Osteoblast (primary cell): ENCODE data around the gene LTBP1. TPM values are rescaled to one million over a fixed set of nuclear protein-coding genes. Genes with fewer than 3 reads are reported as not detected.

Experiments used
- DNase-seq: peaks from one replicate; pipeline ENCODE4 v3.0.0; 2011; ENCODE audit warnings: low spot score, mixed read lengths; ENCODE audit not compliant: insufficient read length; ENCODE audit errors: missing footprints
- H2AFZ ChIP-seq: 2 replicates; pipeline ENCODE4 v1.6.0; 2011; ENCODE audit warnings: mild to moderate bottlenecking, low read length
- H3K27ac ChIP-seq: 2 replicates; pipeline ENCODE4 v1.5.1; 2011; ENCODE audit warnings: mild to moderate bottlenecking, low read depth, low read length, moderate library complexity
- H3K27me3 ChIP-seq: 2 replicates; pipeline ENCODE4 v1.6.0; 2012; ENCODE audit warnings: mild to moderate bottlenecking, control low read depth, inconsistent platforms, low read length, moderate library complexity; ENCODE audit not compliant: insufficient read depth
- H3K36me3 ChIP-seq: 2 replicates; pipeline ENCODE4 v1.5.1; 2011; ENCODE audit warnings: mild to moderate bottlenecking, low read length, control low read depth, moderate library complexity; ENCODE audit not compliant: insufficient read depth
- H3K4me1 ChIP-seq: 2 replicates; pipeline ENCODE4 v1.5.1; 2011; ENCODE audit warnings: mild to moderate bottlenecking, low read length, control low read depth, moderate library complexity; ENCODE audit not compliant: insufficient read depth
- H3K4me2 ChIP-seq: 2 replicates; pipeline ENCODE4 v1.6.0; 2011; ENCODE audit warnings: mild to moderate bottlenecking, low read length; ENCODE audit not compliant: insufficient read depth
- H3K4me3 ChIP-seq: fragments of 200-600 bp; sonication (generic); 3 replicates; pipeline ENCODE4 v1.5.1; 2012; ENCODE audit warnings: mild to moderate bottlenecking, low read length, inconsistent platforms; ENCODE audit not compliant: insufficient read depth
- H3K79me2 ChIP-seq: 2 replicates; pipeline ENCODE4 v1.6.0; 2012; ENCODE audit warnings: mild to moderate bottlenecking, low read length, control low read depth, inconsistent platforms; ENCODE audit not compliant: insufficient read depth
- H3K9me3 ChIP-seq: 2 replicates; pipeline ENCODE4 v1.5.1; 2011; ENCODE audit warnings: low read depth, low read length, control low read depth
- H4K20me1 ChIP-seq: 2 replicates; pipeline ENCODE4 v1.6.0; 2012; ENCODE audit warnings: mild to moderate bottlenecking, low read length, control low read depth; ENCODE audit not compliant: insufficient read depth
- total RNA-seq: library from RNA; depleted of rRNA; stranded (reverse); fragments of >200 nt; gene quantifications from 2 replicates; pipeline ENCODE4 v1.2.3, GENCODE V29; 2012
- TF ChIP-seq, protein P1 (sequence below): IDR thresholded peaks from 2 replicates; pipeline ENCODE4 v1.5.1; 2011; ENCODE audit warnings: mild to moderate bottlenecking, low read depth, low read length, moderate library complexity; ENCODE audit errors: extremely low read depth

Gene LTBP1
- total RNA-seq, 1 donor: 224 TPM

DNA sequence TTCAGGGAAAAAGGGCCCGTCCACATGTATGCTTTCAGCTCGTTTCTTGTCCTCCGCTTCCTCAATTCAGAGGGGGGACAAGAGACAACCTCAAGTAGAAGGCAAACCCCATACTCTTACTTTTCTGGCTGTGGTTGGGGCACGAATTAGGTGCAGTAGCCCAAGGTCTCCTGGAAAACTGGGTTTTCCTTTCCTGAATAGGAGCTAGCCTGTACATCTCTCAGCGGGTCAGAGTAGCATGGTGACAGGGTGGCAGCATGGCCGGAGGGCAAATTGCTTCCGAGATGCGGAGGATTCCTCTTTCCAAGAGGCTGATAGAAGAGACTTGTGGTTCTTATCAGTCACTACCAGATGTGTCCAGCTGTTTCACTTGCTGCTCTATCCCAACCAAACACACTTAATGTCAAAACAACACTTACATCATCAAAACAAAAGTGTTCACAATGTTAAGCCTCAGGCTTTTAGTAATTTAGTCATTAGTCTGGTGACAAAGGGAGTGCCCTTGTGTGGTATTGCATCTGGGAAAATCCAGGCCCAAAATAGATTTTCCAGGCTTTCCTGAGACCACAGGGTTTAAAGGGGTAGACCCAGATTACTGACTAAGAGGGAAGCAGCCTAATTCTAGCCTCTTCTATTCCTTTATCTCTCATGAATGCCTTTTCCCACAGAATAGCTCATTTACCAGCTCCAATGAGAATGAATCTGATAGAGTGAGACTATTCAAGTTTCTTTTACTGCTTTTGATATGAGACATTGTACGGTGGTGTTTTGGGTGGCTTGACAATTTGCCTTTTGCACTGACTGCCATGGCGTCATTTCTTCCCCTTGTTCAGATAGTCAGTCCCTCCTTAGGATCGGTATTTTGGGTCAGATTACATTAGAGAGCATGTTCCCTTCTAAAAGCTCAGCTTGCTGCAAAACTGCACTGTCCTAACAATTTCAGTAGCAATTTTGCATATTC, 162.0 kb downstream of the LTBP1 start:
- H4K20me1 ChIP-seq: no peaks in the 10 kb centered on the region
- H3K36me3 ChIP-seq: no peaks in the 10 kb centered on the region
- DNase-seq: no peak
- TF ChIP-seq, protein P1, sequence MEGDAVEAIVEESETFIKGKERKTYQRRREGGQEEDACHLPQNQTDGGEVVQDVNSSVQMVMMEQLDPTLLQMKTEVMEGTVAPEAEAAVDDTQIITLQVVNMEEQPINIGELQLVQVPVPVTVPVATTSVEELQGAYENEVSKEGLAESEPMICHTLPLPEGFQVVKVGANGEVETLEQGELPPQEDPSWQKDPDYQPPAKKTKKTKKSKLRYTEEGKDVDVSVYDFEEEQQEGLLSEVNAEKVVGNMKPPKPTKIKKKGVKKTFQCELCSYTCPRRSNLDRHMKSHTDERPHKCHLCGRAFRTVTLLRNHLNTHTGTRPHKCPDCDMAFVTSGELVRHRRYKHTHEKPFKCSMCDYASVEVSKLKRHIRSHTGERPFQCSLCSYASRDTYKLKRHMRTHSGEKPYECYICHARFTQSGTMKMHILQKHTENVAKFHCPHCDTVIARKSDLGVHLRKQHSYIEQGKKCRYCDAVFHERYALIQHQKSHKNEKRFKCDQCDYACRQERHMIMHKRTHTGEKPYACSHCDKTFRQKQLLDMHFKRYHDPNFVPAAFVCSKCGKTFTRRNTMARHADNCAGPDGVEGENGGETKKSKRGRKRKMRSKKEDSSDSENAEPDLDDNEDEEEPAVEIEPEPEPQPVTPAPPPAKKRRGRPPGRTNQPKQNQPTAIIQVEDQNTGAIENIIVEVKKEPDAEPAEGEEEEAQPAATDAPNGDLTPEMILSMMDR: no peak
- H3K4me3 ChIP-seq: no peak overlapping the region
- H3K4me1 ChIP-seq: peaks cover 42% of the 10 kb centered on the region
- H3K9me3 ChIP-seq: no peaks in the 10 kb centered on the region
- H3K27ac ChIP-seq: peak overlapping the region; percentile 18
- H3K4me2 ChIP-seq: no peak overlapping the region
- no peaks in the 10 kb centered on the region for H3K27me3 ChIP-seq
- no peaks in the 10 kb centered on the region for H3K79me2 ChIP-seq
- no peak overlapping the region for H2AFZ ChIP-seq

DNA sequence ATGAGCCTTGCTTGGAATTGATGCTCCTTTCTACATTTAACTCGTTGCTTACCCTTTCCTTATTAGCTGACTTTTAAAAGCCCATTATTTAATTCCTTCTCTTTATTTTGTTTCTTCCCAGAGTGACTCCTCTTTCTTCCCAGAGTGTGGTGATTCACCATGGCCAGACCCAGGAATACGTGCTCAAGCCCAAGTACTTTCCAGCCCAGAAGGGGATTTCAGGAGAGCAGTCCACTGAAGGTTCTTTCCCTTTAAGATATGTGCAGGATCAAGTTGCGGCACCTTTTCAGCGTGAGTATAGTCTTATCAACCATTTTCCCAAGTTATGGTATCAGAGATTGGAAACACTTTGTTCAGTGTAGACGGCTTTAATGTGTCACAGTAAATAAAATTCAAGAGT, 163.7 kb downstream of the LTBP1 start:
- H3K27me3 ChIP-seq: no peaks in the 10 kb centered on the region
- no peak for DNase-seq
- peak overlapping the region; percentile 37 for H3K4me2 ChIP-seq
- H3K79me2 ChIP-seq: no peaks in the 10 kb centered on the region
- H4K20me1 ChIP-seq: no peaks in the 10 kb centered on the region
- peaks cover 30% of the 10 kb centered on the region for H3K4me1 ChIP-seq
- H3K27ac ChIP-seq: peak overlapping the region; percentile 51
- H3K9me3 ChIP-seq: no peaks in the 10 kb centered on the region
- TF ChIP-seq, protein P1: no peak
- no peaks in the 10 kb centered on the region for H3K36me3 ChIP-seq
- H3K4me3 ChIP-seq: no peak overlapping the region
- H2AFZ ChIP-seq: no peak overlapping the region

DNA sequence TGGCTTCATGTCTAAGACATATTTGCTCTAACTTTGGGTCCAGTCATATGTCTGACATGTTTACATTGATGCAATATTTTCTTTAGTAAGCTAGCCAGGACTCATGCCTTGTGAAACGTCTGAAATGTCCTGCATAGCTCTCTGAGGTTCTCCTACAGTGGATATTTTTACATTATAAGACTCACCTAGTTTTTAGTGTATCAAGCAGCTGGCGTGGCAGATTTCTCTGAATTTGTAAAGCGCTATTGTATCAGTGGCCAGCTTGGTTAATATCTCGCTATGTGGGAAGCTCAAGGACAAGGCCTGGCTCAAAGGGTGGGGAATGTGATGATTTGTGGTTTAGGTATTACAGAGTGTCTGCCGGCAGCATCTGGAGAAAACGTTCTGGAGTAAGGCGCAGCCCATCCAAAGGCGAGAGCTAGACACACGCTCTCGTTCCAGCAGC, 164.3 kb downstream of the LTBP1 start:
- Histone ChIP-seq H3K9me3 (no peaks in the 10 kb centered on the region), H3K4me2 (peak overlapping the region; percentile 37), H3K27me3 (no peaks in the 10 kb centered on the region), H3K4me1 (peaks cover 30% of the 10 kb centered on the region), H2AFZ (peak overlapping the region; percentile 61), H3K4me3 (no peak overlapping the region), H4K20me1 (no peaks in the 10 kb centered on the region), H3K79me2 (no peaks in the 10 kb centered on the region), H3K36me3 (no peaks in the 10 kb centered on the region), H3K27ac (peak overlapping the region; percentile 51)
- DNase-seq: no peak
- TF ChIP-seq, protein P1: no peak

DNA sequence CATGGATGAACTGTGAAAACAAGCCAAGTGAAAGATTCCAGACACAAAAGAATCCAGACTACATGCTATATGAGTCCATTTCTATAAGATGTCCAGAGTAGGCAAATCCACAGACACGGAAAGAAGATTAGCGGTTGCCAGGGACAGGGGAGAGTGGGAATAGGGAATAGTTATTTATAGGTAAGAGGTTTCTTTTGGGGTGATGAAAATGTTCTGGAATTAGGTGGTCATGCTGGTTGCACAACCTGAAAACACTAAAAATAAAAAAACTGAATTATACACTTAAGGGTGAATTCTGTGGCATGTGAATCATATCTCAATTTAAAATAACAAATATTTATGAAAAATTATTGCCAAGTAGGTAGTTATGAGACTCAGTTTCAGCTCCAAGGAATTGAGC, 168.4 kb downstream of the LTBP1 start:
- Histone ChIP-seq H3K4me2 (no peak overlapping the region), H3K79me2 (no peaks in the 10 kb centered on the region), H3K4me1 (peaks cover 15% of the 10 kb centered on the region), H3K4me3 (no peak overlapping the region), H3K36me3 (no peaks in the 10 kb centered on the region), H2AFZ (no peak overlapping the region), H3K27me3 (no peaks in the 10 kb centered on the region), H3K27ac (no peak overlapping the region), H4K20me1 (no peaks in the 10 kb centered on the region), H3K9me3 (no peaks in the 10 kb centered on the region)
- TF ChIP-seq, protein P1: no peak
- DNase-seq: no peak
